ENCODE results near the gene GFPT2. TPM values are rescaled to one million over a fixed set of nuclear protein-coding genes. Genes with fewer than 3 reads are reported as not detected.

The GFPT2 gene
- 0.14 TPM in 1 of 2 replicates, not detected in the other for total RNA-seq (2011; cell fraction: chromatin; rRNA removed; ENCODE audit: low replicate concordance)
- 0.50 TPM in 1 of 2 replicates, not detected in the other for total RNA-seq (2011; cell fraction: nucleolus; rRNA removed)
- total RNA-seq (2011; cell fraction: nucleoplasm; rRNA removed): not detected in 2 replicates
- total RNA-seq (2014; rRNA removed) (not detected in 2 replicates), total RNA-seq (2014; rRNA removed; fragmentation: Illumina TruSeq; extraction: Trizol) (0.13 TPM in 1 of 2 replicates, not detected in the other), total RNA-seq (2015; rRNA removed; fragmentation: Illumina TruSeq; extraction: Trizol) (not detected in 2 replicates), total RNA-seq (2021) (0.07 and 0.09 TPM in 2 replicates), polyA plus RNA-seq (2011; rRNA removed) (0.14 TPM in 1 of 2 replicates, not detected in the other), polyA plus RNA-seq (2014; fragmentation: Illumina TruSeq; extraction: Trizol) (not detected in 2 replicates), polyA plus RNA-seq (2014; fragmentation: Nextera tagmentation; extraction: Ambion mirVana) (under 1 TPM in 1 of 2 experiments, not detected in 1; 0.08 TPM), polyA plus RNA-seq (2014; rRNA removed) (not detected in 2 replicates), polyA minus RNA-seq (2011; rRNA and poly(A)+ RNA removed) (0.39 TPM in 1 of 2 replicates, not detected in the other), Bru-seq, nascent RNA (percentile 10 among the genes with signal in this experiment), BruChase-seq, experiment 1, labeled RNA remaining after a 2-hour chase (percentile 6 among the genes with signal in this experiment), BruChase-seq, experiment 2, labeled RNA remaining after a 6-hour chase (percentile 11 among the genes with signal in this experiment)
- 0.01 and 0.07 TPM in 2 replicates for polyA plus RNA-seq (2011; cell fraction: cytosol; rRNA removed)
- 0.18 TPM in 1 of 2 replicates, not detected in the other for polyA plus RNA-seq (2011; cell fraction: nucleus; rRNA removed)
- polyA plus RNA-seq (2012): 0.12 TPM in 1 of 2 replicates, not detected in the other
- polyA minus RNA-seq (2011; cell fraction: cytosol; rRNA and poly(A)+ RNA removed): not detected in 2 replicates
- polyA minus RNA-seq (2011; cell fraction: nucleus; rRNA and poly(A)+ RNA removed): 0.54 TPM in 1 of 2 replicates, not detected in the other
- long read RNA-seq, experiment 1: 0 reads
- long read RNA-seq, experiment 2: 0 reads
- long read RNA-seq, experiment 3: 0 reads

- ATAC-seq: peak; percentile 98
- Histone ChIP-seq H3K4me3 (peak within 1 kb of the TSS; percentile 36), H3K4me1 (replicated peaks in 1 of 2; ENCODE audit: control insufficient read depth in 2 of 2, insufficient read depth in 2 of 2, low read length in 2 of 2) (peaks cover 0 to 23% of the 10 kb centered on the region in 2 experiments; a peak in 2 of 5 replicates), H3K36me3 (ENCODE audit: control insufficient read depth, insufficient read depth, low read length) (no peaks in the 10 kb centered on the region), H3K9me1 (ENCODE audit: control insufficient read depth, insufficient read depth, low read length) (no peaks in the 10 kb centered on the region), H3K27ac (ENCODE audit: extremely low read depth, low read depth, low read length) (no peak within 1 kb of the TSS), H3K4me2 (ENCODE audit: insufficient read depth, low read length) (peak within 1 kb of the TSS; percentile 72), H3K9me3 (replicated peaks; ENCODE audit: control insufficient read depth, insufficient read depth, low read depth, low read length) (no peaks in the 10 kb centered on the region), H3K79me2 (ENCODE audit: control insufficient read depth, insufficient read depth, low read length) (no peaks in the 10 kb centered on the region), H2AFZ (ENCODE audit: low read depth, low read length) (peak within 1 kb of the TSS; percentile 66), H3K9ac (ENCODE audit: insufficient read depth in 1 of 2, low read depth in 2 of 2, low read length in 2 of 2) (peak within 1 kb of the TSS in 1 of 2 experiments; percentile 84; a peak in 2 of 4 replicates), H3K27me3 (ENCODE audit: control insufficient read depth in 2 of 2, insufficient read depth in 2 of 2, low read length in 2 of 2) (peaks cover 26 to 81% of the 10 kb centered on the region in 2 experiments; a peak in 4 of 5 replicates), H4K20me1 (replicated peaks; ENCODE audit: control insufficient read depth, insufficient read depth, low read length) (peaks cover 14% of the 10 kb centered on the region)
- DNase-seq (ENCODE audit: extremely low read depth in 1 of 4, low spot score in 3 of 4): peak; percentile 78 to 100 (median 100)
- in situ Hi-C loops (cut with MboI): no loop called here
- ChIA-PET POLR2A (interaction anchor here (0.5 to 0.7 kb wide), 2 partner anchors 24 to 26 kb away, joined by 3 to 4 read pairs; no protein-coding TSS in a partner anchor), CTCF (ENCODE audit: low intra/inter-chr PET ratio) (no interaction called here)
- WGBS (ENCODE audit: insufficient coverage, low coverage, missing lambda C conversion rate): 5% methylated on average over 52 of the region's 106 CpGs
- no TSS peak for BruUV-seq (replicated peaks)
- no peak for FAIRE-seq
- intact Hi-C loops (cut with micrococcal nuclease): no loop called here
- TF ChIP-seq ZFP36 (IDR thresholded peaks at IDR 0.05; ENCODE audit: low read depth, low read length, partially characterized antibody): peak; percentile 45
- no peak for TF ChIP-seq CUX1 (CRISPR knock-in tag; IDR thresholded peaks at IDR 0.05)
- no peak for TF ChIP-seq CSDE1 (IDR thresholded peaks at IDR 0.05)
- 0 out of 4 replicates have a peak, but pooled peaks of 1 of the 2 experiments have one; percentile 16 for TF ChIP-seq RCOR1 (IDR thresholded peaks at IDR 0.05; ENCODE audit: borderline replicate concordance in 1 of 2, low read depth in 2 of 2, low read length in 2 of 2)
- peak; percentile 89 for TF ChIP-seq PCBP1 (IDR thresholded peaks at IDR 0.05; ENCODE audit: low read depth, low read length, poor library complexity, severe bottlenecking)
- TF ChIP-seq HMGN3 (IDR thresholded peaks at IDR 0.05; ENCODE audit: borderline replicate concordance, extremely low read depth, insufficient read length, low read depth, low read length): peak; percentile 16
- TF ChIP-seq NFYB (IDR thresholded peaks at IDR 0.05; ENCODE audit: extremely low read depth, insufficient read length): peak; percentile 60
- TF ChIP-seq ZNF76 (CRISPR knock-in tag; IDR thresholded peaks at IDR 0.05; ENCODE audit: borderline replicate concordance): no peak
- peak; percentile 91 for TF ChIP-seq RFX1 (IDR thresholded peaks at IDR 0.05)
Measured at GRCh38 chr5:180353048-180353979, at the start of gene GFPT2. TSS of gene GFPT2 (minus strand) at chr5:180353336. CDS start at chr5:180353217, 119 bp downstream.

Measured in K562 (cell line).